ENCODE results near the gene CFAP70. TPM values are rescaled to one million over a fixed set of nuclear protein-coding genes. Genes with fewer than 3 reads are reported as not detected.

Gene CFAP70
- total and polyA plus RNA-seq, 7 donors, result 0.46 to 1.8 (median 0.88) TPM; not detected in 1

- H3K27me3 ChIP-seq, result no peaks in the 10 kb centered on the region
- H3K9me3 ChIP-seq, result no peaks in the 10 kb centered on the region
- H3K4me1 ChIP-seq, result no peaks in the 10 kb centered on the region
- peaks cover 0 to 18% (median 0%) of the 10 kb centered on the region in 4 donors for H3K36me3 ChIP-seq
- H3K27ac ChIP-seq, result no peak overlapping the region
- TF ChIP-seq CTCF (IDR thresholded peaks at IDR 0.05) (no peak), POLR2A (IDR thresholded peaks at IDR 0.05) (no peak), POLR2AphosphoS5 (IDR thresholded peaks at IDR 0.05) (no peak), EP300 (IDR thresholded peaks at IDR 0.05) (no peak)
- no peak overlapping the region for H3K4me3 ChIP-seq
- no peak for DNase-seq
- WGBS, 2 donors, result 69 to 72% methylated on average over 1 of the region's 1 CpG
- intact Hi-C loops (cut with DNase I), result no loop called here
These were observed 149.0 kb downstream of the CFAP70 start for GRCh38 chr10:73209705-73210104.

GRCh38 chr10:73207883-73208282 is 150.8 kb downstream of the CFAP70 start:
- H3K4me1 ChIP-seq, result no peaks in the 10 kb centered on the region
- WGBS, 2 donors, result 92 to 96% methylated on average over 2 of the region's 2 CpGs
- H3K9me3 ChIP-seq, result no peaks in the 10 kb centered on the region
- H3K27me3 ChIP-seq, result no peaks in the 10 kb centered on the region
- DNase-seq, result no peak
- no peak overlapping the region for H3K4me3 ChIP-seq
- intact Hi-C loops (cut with DNase I), result no loop called here
- no peak overlapping the region for H3K27ac ChIP-seq
- peaks cover 0 to 18% (median 0%) of the 10 kb centered on the region in 4 donors for H3K36me3 ChIP-seq
- TF ChIP-seq EP300 (IDR thresholded peaks at IDR 0.05) (no peak), POLR2AphosphoS5 (IDR thresholded peaks at IDR 0.05) (no peak)

GRCh38 chr10:73206385-73206784 is 152.3 kb downstream of the CFAP70 start:
- Histone ChIP-seq H3K36me3 (peaks cover 0 to 18% (median 0%) of the 10 kb centered on the region in 4 donors), H3K27me3 (no peaks in the 10 kb centered on the region), H3K27ac (no peak overlapping the region), H3K4me3 (no peak overlapping the region), H3K9me3 (no peaks in the 10 kb centered on the region), H3K4me1 (no peaks in the 10 kb centered on the region)
- no peak for DNase-seq
- intact Hi-C loops (cut with DNase I), result no loop called here
- TF ChIP-seq EP300 (IDR thresholded peaks at IDR 0.05) (no peak), CTCF (IDR thresholded peaks at IDR 0.05) (no peak), POLR2A (IDR thresholded peaks at IDR 0.05) (no peak), POLR2AphosphoS5 (IDR thresholded peaks at IDR 0.05) (no peak)
- 98% methylated on average over 5 of the region's 5 CpGs for WGBS, 2 donors

- peaks cover 0 to 20% (median 0%) of the 10 kb centered on the region in 4 donors for H3K36me3 ChIP-seq
- no peaks in the 10 kb centered on the region for H3K27me3 ChIP-seq
- no peak overlapping the region for H3K27ac ChIP-seq
- H3K4me3 ChIP-seq, result no peak overlapping the region
- TF ChIP-seq CTCF (IDR thresholded peaks at IDR 0.05) (no peak), EP300 (IDR thresholded peaks at IDR 0.05) (no peak), POLR2A (IDR thresholded peaks at IDR 0.05) (no peak), POLR2AphosphoS5 (IDR thresholded peaks at IDR 0.05) (no peak)
- no peaks in the 10 kb centered on the region for H3K4me1 ChIP-seq
- 94 to 99% methylated on average over 1 of the region's 1 CpG for WGBS, 2 donors
- DNase-seq, result no peak
- no peaks in the 10 kb centered on the region for H3K9me3 ChIP-seq
- intact Hi-C loops (cut with DNase I), result no loop called here
These were observed 152.8 kb downstream of the CFAP70 start for GRCh38 chr10:73205890-73206289.

- 92 to 96% methylated on average over 3 of the region's 3 CpGs for WGBS, 2 donors
- peaks cover 0 to 14% (median 0%) of the 10 kb centered on the region in 4 donors for H3K36me3 ChIP-seq
- no peak overlapping the region for H3K4me3 ChIP-seq
- H3K27me3 ChIP-seq, result no peaks in the 10 kb centered on the region
- intact Hi-C loops (cut with DNase I), result no loop called here
- no peaks in the 10 kb centered on the region for H3K9me3 ChIP-seq
- TF ChIP-seq POLR2A (IDR thresholded peaks at IDR 0.05) (no peak), EP300 (IDR thresholded peaks at IDR 0.05) (no peak), POLR2AphosphoS5 (IDR thresholded peaks at IDR 0.05) (no peak), CTCF (IDR thresholded peaks at IDR 0.05) (no peak)
- H3K4me1 ChIP-seq, result no peaks in the 10 kb centered on the region
- DNase-seq, result no peak
- no peak overlapping the region for H3K27ac ChIP-seq
These were observed 153.6 kb downstream of the CFAP70 start for GRCh38 chr10:73205081-73205480.

Small RNA genes lying within 50 kb of the gene (small RNA-seq; reads per million reads assigned to genes)
- gene RF00019, result 0 reads per million in 3 donors
- gene RNU6-833P, result 0 reads per million in 3 donors

Other genes with a start within 250 kb of the CFAP70 start
- 1 to 10 TPM; 2.1 to 5.4 (median 2.9) TPM for gene NUDT13, start 248.4 kb downstream of the CFAP70 start, total RNA-seq
- 1 to 10 TPM; 1.8 to 2.4 (median 1.9) TPM for gene NUDT13, start 248.4 kb downstream of the CFAP70 start, polyA plus RNA-seq
- 10 to 100 TPM; 28.0 to 39.1 (median 29.8) TPM for gene ECD, start 190.9 kb downstream of the CFAP70 start, total RNA-seq
- 10 to 100 TPM in 2 of 3 donors, 1 to 10 TPM in 1; 7.6 to 12.0 (median 11.8) TPM for gene ECD, start 190.9 kb downstream of the CFAP70 start, polyA plus RNA-seq
- gene FAM149B1, start 190.7 kb downstream of the CFAP70 start, total RNA-seq, result 10 to 100 TPM; 12.1 to 22.7 (median 17.2) TPM
- 10 to 100 TPM; 13.1 to 16.0 (median 14.4) TPM for gene FAM149B1, start 190.7 kb downstream of the CFAP70 start, polyA plus RNA-seq
- gene DNAJC9, start 111.6 kb downstream of the CFAP70 start, total RNA-seq, result 10 to 100 TPM; 10.2 to 14.3 (median 13.7) TPM
- gene DNAJC9, start 111.6 kb downstream of the CFAP70 start, polyA plus RNA-seq, result 10 to 100 TPM in 2 of 3 donors, 1 to 10 TPM in 1; 7.8 to 22.1 (median 12.5) TPM
- gene MRPS16, start 106.2 kb downstream of the CFAP70 start, total RNA-seq, result 10 to 100 TPM; 29.2 to 40.0 (median 33.8) TPM
- gene MRPS16, start 106.2 kb downstream of the CFAP70 start, polyA plus RNA-seq, result 100 to 1,000 TPM in 1 of 3 donors, 10 to 100 TPM in 2; 75.1 to 101 (median 82.7) TPM
- gene ANXA7, start 55.2 kb upstream of the CFAP70 start, total RNA-seq, result 10 to 100 TPM; 61.5 to 96.8 (median 91.4) TPM
- gene ANXA7, start 55.2 kb upstream of the CFAP70 start, polyA plus RNA-seq, result 10 to 100 TPM; 71.5 to 74.2 (median 72.7) TPM
- gene MSS51, start 74.7 kb upstream of the CFAP70 start, total RNA-seq, result 1 to 10 TPM; 2.5 to 5.0 (median 3.1) TPM
- gene MSS51, start 74.7 kb upstream of the CFAP70 start, polyA plus RNA-seq, result 1 to 10 TPM in 1 of 3 donors, under 1 TPM in 1, not detected in 1; 0.60 to 1.3 TPM
- 100 to 1,000 TPM in 1 of 4 donors, 10 to 100 TPM in 3; 75.5 to 103 (median 85.8) TPM for gene PPP3CB, start 137.2 kb upstream of the CFAP70 start, total RNA-seq
- gene PPP3CB, start 137.2 kb upstream of the CFAP70 start, polyA plus RNA-seq, result 10 to 100 TPM; 21.0 to 23.8 (median 22.2) TPM
- 10 to 100 TPM; 30.8 to 71.2 (median 40.6) TPM for gene USP54, start 232.5 kb upstream of the CFAP70 start, total RNA-seq
- 10 to 100 TPM; 14.4 to 19.1 (median 18.5) TPM for gene USP54, start 232.5 kb upstream of the CFAP70 start, polyA plus RNA-seq